AG04450 (cell line): ENCODE results near the gene CNGA3. TPM values are rescaled to one million over a fixed set of nuclear protein-coding genes. Genes with fewer than 3 reads are reported as not detected.

ENCODE experiments used
- CTCF ChIA-PET: fragments of 300-600, 350-600 bp; formaldehyde crosslinking; extraction: SDS; loops from one replicate; lab custom pipeline; 2022; ENCODE audit warnings: antibody characterized with exemption, inconsistent platforms; lab: Charles Lee
- POLR2A ChIA-PET: fragments of 350-600 bp; formaldehyde crosslinking; extraction: SDS; loops from one replicate; lab custom pipeline; 2021; ENCODE audit warnings: antibody characterized with exemption, inconsistent platforms; lab: Yijun Ruan, JAX
- DNase-seq: peaks from one replicate; pipeline ENCODE4 v3.0.0-alpha.2; 2011; ENCODE audit warnings: low read depth, low spot score
- H3K27ac ChIP-seq: one replicate; pipeline ENCODE4 v1.5.1; 2012; ENCODE audit warnings: low read depth, low read length, control low read depth
- H3K27me3 ChIP-seq: one replicate; pipeline ENCODE4 v1.6.0; 2012; ENCODE audit warnings: low read length; ENCODE audit not compliant: control insufficient read depth, insufficient read depth
- H3K4me3 ChIP-seq: 2 replicates; pipeline ENCODE4 v1.5.1; 2011; ENCODE audit warnings: mild to moderate bottlenecking, low read depth, low read length, control low read depth
- H3K9me3 ChIP-seq: 2 replicates; pipeline ENCODE4 v1.5.1; 2012; ENCODE audit warnings: low read length; ENCODE audit not compliant: control insufficient read depth, insufficient read depth
- CTCF ChIP-seq: IDR thresholded peaks from 2 replicates; pipeline ENCODE4 v1.5.1; 2011; ENCODE audit warnings: low read depth, low read length, control low read depth, inconsistent platforms
- polyA plus RNA-seq: library from polyadenylated mRNA; depleted of rRNA; stranded (reverse); fragments of >200 nt; gene quantifications from 2 replicates; pipeline ENCODE4 v1.2.3, GENCODE V29; 2011

CNGA3 gene
- polyA plus RNA-seq, 1 experiment, result not detected

DNA sequence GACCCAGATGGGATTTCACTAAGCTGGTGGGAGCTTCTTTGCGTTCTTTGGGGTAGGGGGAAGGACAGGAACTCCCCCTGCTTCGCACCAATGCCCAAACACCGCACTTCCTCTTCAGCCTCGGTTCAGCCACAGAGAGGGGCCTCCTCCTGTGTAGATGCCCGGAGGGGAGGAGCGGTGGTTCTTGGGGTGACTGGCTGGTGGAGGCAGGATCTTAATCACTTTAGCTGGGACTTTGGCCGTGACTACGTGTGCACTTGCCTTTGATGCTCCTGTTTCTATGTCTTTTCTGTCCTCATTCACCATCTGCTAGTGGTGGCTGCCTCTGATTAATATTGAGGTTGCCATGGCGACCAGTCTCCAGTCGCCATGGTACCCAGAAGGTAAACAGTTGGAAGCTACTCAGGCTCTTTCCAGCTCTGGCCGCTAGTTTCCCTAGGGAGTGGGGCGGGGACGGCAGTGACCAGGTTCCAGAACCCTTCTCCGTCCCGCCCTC, 1.9 kb downstream of the CNGA3 start:
- ChIA-PET CTCF (no interaction called here), POLR2A (no interaction called here)
- H3K27ac ChIP-seq, result no peak overlapping the region
- no peak overlapping the region for H3K4me3 ChIP-seq
- no peak for DNase-seq
- H3K27me3 ChIP-seq, result peaks cover 55% of the 10 kb centered on the region
- H3K9me3 ChIP-seq, result peaks cover 9% of the 10 kb centered on the region; the same call in 1 of the 2 replicates
- TF ChIP-seq CTCF, result no peak

DNA sequence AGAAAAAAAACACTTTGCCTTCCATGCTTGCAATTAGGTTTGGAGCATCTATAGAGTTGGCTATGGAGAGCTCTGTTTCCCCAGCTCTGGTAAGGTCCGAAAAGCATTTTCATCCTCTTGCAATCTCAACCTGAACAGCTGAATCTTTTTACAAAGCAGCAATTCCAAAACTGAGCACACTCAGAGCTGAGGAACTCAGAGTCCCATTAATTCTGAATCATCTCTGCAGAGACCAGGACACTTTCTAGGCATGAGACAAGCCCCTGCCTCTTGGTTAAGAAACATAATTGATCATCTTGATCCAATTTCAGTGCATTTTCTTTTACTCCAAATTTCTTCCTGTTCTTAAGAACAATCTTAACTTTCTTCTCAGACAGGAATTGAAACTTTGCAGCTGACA, 4.2 kb downstream of the CNGA3 start:
- Histone ChIP-seq H3K27ac (no peak overlapping the region), H3K9me3 (peaks cover 9% of the 10 kb centered on the region; the same call in 1 of the 2 replicates), H3K27me3 (peaks cover 53% of the 10 kb centered on the region), H3K4me3 (no peak overlapping the region)
- CTCF ChIA-PET, result no interaction called here
- TF ChIP-seq CTCF, result no peak
- POLR2A ChIA-PET, result no interaction called here
- DNase-seq, result no peak

DNA sequence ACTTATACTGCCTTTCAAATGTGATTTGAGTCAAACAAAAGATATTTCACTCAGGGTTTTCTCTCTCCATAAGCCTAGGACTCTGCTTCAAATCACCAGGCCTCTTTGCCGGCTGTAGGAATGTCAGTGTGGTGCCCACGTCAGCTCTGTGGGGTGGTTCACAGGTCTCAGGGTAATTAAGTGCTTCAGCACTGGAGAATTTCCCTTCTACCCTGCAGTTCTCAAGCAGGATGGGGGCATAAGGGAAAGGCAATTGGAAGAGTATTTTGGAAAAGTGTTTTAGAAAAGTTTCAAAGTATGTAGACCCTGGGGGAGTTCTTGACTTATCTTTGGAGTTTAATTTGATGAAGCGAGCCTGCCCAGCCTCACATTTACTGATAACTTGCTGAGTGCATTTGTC, 9.6 kb downstream of the CNGA3 start:
- CTCF ChIA-PET, result no interaction called here
- POLR2A ChIA-PET, result no interaction called here

DNA sequence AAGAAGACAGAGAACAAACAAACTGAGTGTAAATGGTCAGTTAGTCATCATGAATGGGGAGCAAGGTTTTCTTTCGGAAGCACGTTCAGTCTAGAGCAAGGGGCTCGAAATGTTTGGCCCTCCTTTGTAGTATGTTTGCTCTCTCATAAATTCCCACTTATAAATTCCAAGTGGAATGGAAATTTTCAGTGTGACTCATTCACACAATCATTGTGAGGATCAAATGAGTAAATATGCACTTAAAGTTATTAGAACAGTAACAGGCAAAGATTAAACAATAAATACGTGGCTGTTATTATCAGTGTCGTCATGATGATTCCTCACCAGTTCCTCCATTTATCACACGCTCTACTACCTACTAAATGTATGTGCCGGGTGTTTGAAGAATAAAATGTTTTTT, 10.5 kb downstream of the CNGA3 start:
- H3K27me3 ChIP-seq, result peaks cover 6% of the 10 kb centered on the region
- no peak for DNase-seq
- ChIA-PET POLR2A (no interaction called here), CTCF (no interaction called here)
- no peak for TF ChIP-seq CTCF
- no peak overlapping the region for H3K4me3 ChIP-seq
- H3K27ac ChIP-seq, result no peak overlapping the region
- no peaks in the 10 kb centered on the region for H3K9me3 ChIP-seq

More for the DNA sequence above, 9.6 kb downstream of the CNGA3 start:
- no peak for DNase-seq
- no peaks in the 10 kb centered on the region for H3K9me3 ChIP-seq
- peaks cover 10% of the 10 kb centered on the region for H3K27me3 ChIP-seq
- no peak overlapping the region for H3K4me3 ChIP-seq
- TF ChIP-seq CTCF, result no peak
- no peak overlapping the region for H3K27ac ChIP-seq

- Histone ChIP-seq H3K4me3 (no peak overlapping the region), H3K9me3 (no peaks in the 10 kb centered on the region), H3K27me3 (peaks cover 2% of the 10 kb centered on the region), H3K27ac (no peak overlapping the region)
- CTCF ChIA-PET, result no interaction called here
- POLR2A ChIA-PET, result no interaction called here
- no peak for TF ChIP-seq CTCF
- DNase-seq, result no peak
These were observed 11.6 kb downstream of the CNGA3 start for GRCh38 chr2:98357849-98358248.
